PFSK-1 (cell line): ENCODE data around the gene ALPI.

Experiments
- FOXP2 ChIP-seq: optimal IDR thresholded peaks from 2 replicates; pipeline ENCODE3; 2011; ENCODE audit warnings: borderline replicate concordance, control low read depth, inconsistent platforms; ENCODE audit not compliant: insufficient read depth; ENCODE audit errors: extremely low read length, extremely low read depth
- POLR2AphosphoS5 ChIP-seq: IDR thresholded peaks from 2 replicates; pipeline ENCODE4 v1.6.1; 2012; ENCODE audit warnings: low read depth, mild to moderate bottlenecking, control low read depth, low read length, moderate library complexity
- SIN3A ChIP-seq: IDR thresholded peaks from 2 replicates; pipeline ENCODE4 v1.6.1; 2012; ENCODE audit warnings: mild to moderate bottlenecking, low read length, moderate library complexity, borderline replicate concordance; ENCODE audit not compliant: insufficient read depth
- TAF1 ChIP-seq: IDR thresholded peaks from 2 replicates; pipeline ENCODE4 v1.6.1; 2012; ENCODE audit warnings: low read length, control low read depth, borderline replicate concordance; ENCODE audit not compliant: insufficient read depth

DNA sequence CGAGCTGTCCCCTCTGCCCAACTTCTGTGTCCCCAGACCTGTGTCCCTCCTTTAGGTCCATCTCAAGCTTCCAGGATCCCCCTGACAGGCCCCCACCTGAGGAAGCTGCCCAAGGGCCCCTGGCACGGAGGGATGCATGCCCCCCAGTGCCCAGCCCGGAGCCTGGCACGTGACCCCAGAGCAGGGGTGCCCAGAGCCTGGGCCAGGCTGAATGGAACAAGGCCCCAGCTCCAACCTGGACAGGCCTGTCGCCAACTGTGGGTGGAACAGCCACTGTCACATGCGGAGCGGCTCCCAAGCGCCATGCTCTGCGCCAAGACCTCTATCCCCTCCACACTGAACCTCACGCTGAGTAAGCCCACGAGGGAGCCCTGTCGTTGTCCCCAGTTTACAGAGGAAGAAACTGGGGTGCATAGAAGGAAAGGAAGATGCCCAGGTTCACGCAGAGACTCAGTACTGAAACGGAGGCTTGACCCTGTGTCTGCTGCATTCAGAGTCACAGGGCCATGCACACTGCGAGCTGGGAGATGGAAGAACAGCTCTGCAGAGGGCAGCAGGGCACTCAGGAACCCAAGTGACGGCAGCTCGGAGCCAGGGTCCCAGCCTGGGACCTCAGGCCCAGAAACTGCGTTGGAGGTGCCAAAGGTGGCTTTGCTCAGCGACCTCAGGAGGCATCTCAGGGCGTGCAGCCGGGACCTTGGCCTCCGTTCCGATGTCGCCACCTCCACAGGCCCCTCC, 37.2 kb downstream of the ALPI start:
- TF ChIP-seq SIN3A (no peak), FOXP2 (no peak), POLR2AphosphoS5 (no peak), TAF1 (no peak)
